H1 (cell line): ENCODE measurements around the gene INO80. TPM values are rescaled to one million over a fixed set of nuclear protein-coding genes. Genes with fewer than 3 reads are reported as not detected.

ENCODE experiments used
- BCL11A ChIP-seq, 2 experiments: IDR thresholded peaks; one replicate each; pipeline ENCODE4 v1.6.1; 2011; ENCODE audit warnings: low read depth in 2 of 2, low read length in 2 of 2, mild to moderate bottlenecking in 2 of 2
- CBX8 ChIP-seq: fragments of 300-800, 300-1000 bp; sonication (generic); IDR thresholded peaks from 2 replicates; pipeline ENCODE4 v1.7.1; 2016; ENCODE audit warnings: low read depth, low read length, borderline replicate concordance
- CHD1 ChIP-seq: IDR thresholded peaks from 2 replicates; pipeline ENCODE4 v1.6.1; 2012; ENCODE audit warnings: low read depth, low read length, improper control_type of control experiment
- EGR1 ChIP-seq: IDR thresholded peaks from 2 replicates; pipeline ENCODE4 v1.6.1; 2011; ENCODE audit warnings: low read depth, low read length, borderline replicate concordance
- EP300 ChIP-seq, 2 experiments: IDR thresholded peaks; 1 replicate in 1 of 2; 2 replicates in 1 of 2; pipeline ENCODE4 v1.6.1; 2011 to 2012; ENCODE audit warnings: low read depth in 2 of 2, low read length in 2 of 2, mild to moderate bottlenecking in 2 of 2, borderline replicate concordance in 1 of 2, inconsistent platforms in 1 of 2, moderate library complexity in 1 of 2
- GABPA ChIP-seq: IDR thresholded peaks from 2 replicates; pipeline ENCODE4 v1.6.1; 2011; ENCODE audit warnings: mild to moderate bottlenecking, low read length, moderate library complexity, borderline replicate concordance; ENCODE audit not compliant: insufficient read depth
- JUN ChIP-seq: IDR thresholded peaks from 2 replicates; pipeline ENCODE4 v1.6.1; 2011; ENCODE audit warnings: low read depth, mild to moderate bottlenecking, improper control_type of control experiment, low read length
- MAFK ChIP-seq: IDR thresholded peaks from 2 replicates; pipeline ENCODE4 v1.6.1; 2012; ENCODE audit warnings: low read depth, mild to moderate bottlenecking, improper control_type of control experiment, low read length
- POLR2AphosphoS5 ChIP-seq: IDR thresholded peaks from 2 replicates; pipeline ENCODE4 v1.6.1; 2011; ENCODE audit warnings: low read depth, low read length
- RBBP5 ChIP-seq: IDR thresholded peaks from 2 replicates; pipeline ENCODE4 v1.7.1; 2012; ENCODE audit warnings: low read depth, mild to moderate bottlenecking, inconsistent platforms, low read length, moderate library complexity, borderline replicate concordance
- RNF2 ChIP-seq: fragments of 200-900, 300-1000 bp; sonication (generic); IDR thresholded peaks from 2 replicates; pipeline ENCODE4 v1.7.1; 2016; ENCODE audit warnings: borderline replicate concordance, low read depth, mild to moderate bottlenecking, antibody characterized with exemption, low read length; ENCODE audit not compliant: poor library complexity, severe bottlenecking; ENCODE audit errors: missing control alignments
- SIN3A ChIP-seq, 2 experiments: IDR thresholded peaks in 1 of 2; conservative IDR thresholded peaks in 1 of 2; 2 replicates each; pipeline ENCODE4 v1.6.1; 2011 to 2012; ENCODE audit warnings: low read length in 2 of 2, improper control_type of control experiment in 1 of 2, low read depth in 1 of 2, mild to moderate bottlenecking in 1 of 2
- TCF12 ChIP-seq: IDR thresholded peaks from 2 replicates; pipeline ENCODE4 v1.6.1; 2011; ENCODE audit warnings: low read depth, mild to moderate bottlenecking, low read length
- TEAD4 ChIP-seq: IDR thresholded peaks from 2 replicates; pipeline ENCODE4 v1.6.1; 2012; ENCODE audit warnings: low read depth, low read length, inconsistent platforms, mixed read lengths
- polyA plus RNA-seq, 7 experiments: library from polyadenylated mRNA; depleted of rRNA in 3 of 7; stranded (reverse) in 5 of 7; unstranded in 2 of 7; fragments of >200 nt in 5 of 7; fragments of 200-250 nt in 2 of 7; gene quantifications; 1 replicate in 5 of 7; 2 replicates in 1 of 7; 4 replicates in 1 of 7; pipeline versions ENCODE4 v1.2.1 to v1.2.3, GENCODE V29; 2011 to 2013; ENCODE audit warnings: missing spikeins in 2 of 7, mixed read lengths in 2 of 7
- total RNA-seq: library from RNA; stranded (reverse); fragmentation: NEBNext Ultra II Directional; extraction: Animal tissue kit (Norgen Biotek cat#: 25700); gene quantifications from 2 replicates; pipeline ENCODE4 v1.2.1, GENCODE V29; 2021

Gene INO80
- total and polyA plus RNA-seq, 2 of the 8 experiments (the other 6 are each of a cell fraction or from before 2014, with no cell fraction given) = 4.3 to 24.5 TPM

DNA sequence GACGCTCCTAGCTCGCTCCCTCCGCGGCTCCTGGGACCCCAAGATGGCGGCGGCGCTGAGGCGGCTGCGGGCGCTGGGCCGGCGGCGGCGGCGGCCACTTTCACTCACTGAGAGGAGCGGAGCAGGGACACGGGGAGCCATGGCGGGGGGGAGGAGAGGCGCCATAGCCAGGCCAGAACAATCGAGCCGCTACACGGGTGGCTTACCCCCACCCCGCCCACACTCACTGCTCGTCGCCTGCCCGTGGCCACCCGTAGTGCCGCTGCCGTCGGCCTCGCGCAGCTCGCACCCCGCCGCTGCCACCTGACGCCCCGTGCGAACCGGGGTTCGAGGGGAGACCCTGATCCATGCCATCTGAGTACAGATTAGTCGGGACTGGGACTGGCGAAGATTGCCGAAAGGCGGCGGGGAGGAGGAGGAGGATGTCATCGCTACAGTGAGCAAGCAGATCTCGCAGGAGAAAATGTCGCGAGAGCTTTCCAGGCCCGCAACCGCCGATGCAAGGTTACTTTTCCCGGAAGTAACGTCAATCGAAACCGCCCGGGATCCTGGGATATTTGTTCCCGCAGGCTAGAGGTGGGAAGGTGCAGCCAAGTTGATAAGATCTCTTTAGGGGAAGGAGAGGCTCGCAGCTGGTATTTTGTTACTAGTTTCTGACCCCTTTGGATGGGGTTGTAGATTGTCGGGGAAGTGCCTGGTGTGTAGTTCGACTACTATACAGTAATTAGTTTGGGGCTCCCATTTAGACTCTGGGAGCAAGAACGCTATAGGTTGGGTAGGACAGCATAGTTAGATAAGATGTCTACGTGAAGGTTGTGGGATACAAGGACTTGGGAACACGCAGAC lies at the start of gene INO80 (continued):
- TF ChIP-seq CBX8 (no peak), SIN3A (conservative IDR thresholded peaks at IDR 0.05 in 1 of 2, IDR thresholded peaks at IDR 0.05 in 1 of 2; ENCODE audit: low read depth in 1 of 2, low read length in 2 of 2) (peak in 1 of 2 experiments; percentile 74; a peak in 2 of 4 replicates), RNF2 (no peak), JUN (no peak), EGR1 (peak; percentile 68; the same call in 1 of the 2 replicates), RBBP5 (peak; percentile 86), BCL11A (IDR thresholded peaks at IDR 0.05; ENCODE audit: low read depth in 2 of 2, low read length in 2 of 2) (no peak), TEAD4 (no peak), TCF12 (no peak), EP300 (IDR thresholded peaks at IDR 0.05; ENCODE audit: borderline replicate concordance in 1 of 2, low read depth in 2 of 2, low read length in 2 of 2) (peak in 1 of 2 experiments; percentile 25; a peak in 1 of 3 replicates), POLR2AphosphoS5 (peak; percentile 90), CHD1 (no peak), GABPA (peak; percentile 22; the same call in 1 of the 2 replicates), MAFK (peak; percentile 84; the same call in 1 of the 2 replicates)
- TF ChIP-seq, all 59 proteins: peak for 27
